Fibroblast of lung (primary cell): ENCODE data around the gene TCF4. TPM values are rescaled to one million over a fixed set of nuclear protein-coding genes. Genes with fewer than 3 reads are reported as not detected.

Experiments
- DNase-seq, 2 donors: peaks; one replicate each; pipeline versions ENCODE4 v3.0.0 to v3.0.0-alpha.2; 2010; ENCODE audit warnings: low read depth in 2 of 2
- H2AFZ ChIP-seq: 2 replicates; pipeline ENCODE4 v1.5.1; 2012; ENCODE audit warnings: low read length, control low read depth, inconsistent platforms
- H3K27ac ChIP-seq: 2 replicates; pipeline ENCODE4 v1.5.1; 2011; ENCODE audit warnings: low read length, control low read depth; ENCODE audit not compliant: insufficient read depth
- H3K27me3 ChIP-seq: 2 replicates; pipeline ENCODE4 v1.5.1; 2011; ENCODE audit warnings: mild to moderate bottlenecking, low read length; ENCODE audit not compliant: control insufficient read depth, insufficient read depth
- H3K36me3 ChIP-seq: 2 replicates; pipeline ENCODE4 v1.5.1; 2011; ENCODE audit warnings: low read length; ENCODE audit not compliant: control insufficient read depth, insufficient read depth
- H3K4me1 ChIP-seq: 2 replicates; pipeline ENCODE4 v1.5.1; 2011; ENCODE audit warnings: low read length; ENCODE audit not compliant: control insufficient read depth, insufficient read depth; ENCODE audit errors: extremely low read depth
- H3K4me2 ChIP-seq: 2 replicates; pipeline ENCODE4 v1.5.1; 2011; ENCODE audit warnings: low read length, control low read depth; ENCODE audit not compliant: insufficient read depth; ENCODE audit errors: extremely low read depth
- H3K4me3 ChIP-seq, 4 experiments: fragments of 200-600 bp in 1 of 4; sonication (generic) in 1 of 4; replicated peaks in 1 of 4; 2 replicates each; pipeline ENCODE4 v1.5.1; 2011 to 2016; ENCODE audit warnings: low read length in 4 of 4, low read depth in 3 of 4, mild to moderate bottlenecking in 3 of 4, control low read depth in 2 of 4, inconsistent platforms in 1 of 4, mixed read lengths in 1 of 4; ENCODE audit not compliant: insufficient read depth in 1 of 4; ENCODE audit errors: control extremely low read depth in 1 of 4
- H3K79me2 ChIP-seq: 2 replicates; pipeline ENCODE4 v1.5.1; 2012; ENCODE audit warnings: mild to moderate bottlenecking, low read length, inconsistent platforms; ENCODE audit not compliant: control insufficient read depth, insufficient read depth
- H3K9ac ChIP-seq: 2 replicates; pipeline ENCODE4 v1.5.1; 2011; ENCODE audit warnings: mild to moderate bottlenecking, low read length, control low read depth; ENCODE audit not compliant: insufficient read depth
- H3K9me3 ChIP-seq: 2 replicates; pipeline ENCODE4 v1.5.1; 2012; ENCODE audit warnings: low read depth, low read length; ENCODE audit not compliant: control insufficient read depth, insufficient read depth
- H4K20me1 ChIP-seq: 2 replicates; pipeline ENCODE4 v1.5.1; 2011; ENCODE audit warnings: low read length; ENCODE audit not compliant: control insufficient read depth, insufficient read depth; ENCODE audit errors: extremely low read depth
- CTCF ChIP-seq, 2 donors: IDR thresholded peaks in 1 of 2; conservative IDR thresholded peaks in 1 of 2; 1 replicate in 1 of 2; 2 replicates in 1 of 2; pipeline ENCODE4 v1.5.1; 2011 to 2012; ENCODE audit warnings: low read length in 2 of 2, control low read depth in 1 of 2, inconsistent platforms in 1 of 2, low read depth in 1 of 2, mild to moderate bottlenecking in 1 of 2
- EZH2 ChIP-seq: IDR thresholded peaks from 2 replicates; pipeline ENCODE4 v1.5.1; 2012; ENCODE audit warnings: low read length, control low read depth, mild to moderate bottlenecking; ENCODE audit errors: missing control alignments
- polyA plus RNA-seq, 2 donors: library from polyadenylated mRNA; depleted of rRNA in 1 of 2; stranded (reverse) in 1 of 2; unstranded in 1 of 2; fragments of >200 nt; gene quantifications; 2 replicates each; pipeline ENCODE4 v1.2.1, GENCODE V29; 2011 to 2012; ENCODE audit warnings: missing spikeins in 1 of 2
- total RNA-seq: library from RNA; depleted of rRNA; stranded (reverse); fragments of >200 nt; gene quantifications from 2 replicates; pipeline ENCODE4 v1.2.1, GENCODE V29; 2014

TCF4 gene
- total and polyA plus RNA-seq, 2 donors (not counting 1 experiment from before 2014, with no cell fraction given) = 48.9 to 57.6 TPM

GRCh38 chr18:55245211-55245614, 342.8 kb downstream of the TCF4 start:
- H2AFZ ChIP-seq = no peak overlapping the region
- H3K27me3 ChIP-seq = no peaks in the 10 kb centered on the region
- TF ChIP-seq CTCF (conservative IDR thresholded peaks at IDR 0.05 in 1 of 2, IDR thresholded peaks at IDR 0.05 in 1 of 2; ENCODE audit: low read depth in 1 of 2, low read length in 2 of 2) (no peak), EZH2 (no peak)
- no peaks in the 10 kb centered on the region for H3K9me3 ChIP-seq
- peak in 1 of 2 donors; percentile 40 for DNase-seq
- H3K4me2 ChIP-seq = peak overlapping the region; percentile 28
- no peak overlapping the region for H3K4me3 ChIP-seq
- H3K36me3 ChIP-seq = no peaks in the 10 kb centered on the region
- no peaks in the 10 kb centered on the region for H3K79me2 ChIP-seq
- H3K9ac ChIP-seq = no peak overlapping the region
- peaks cover 15% of the 10 kb centered on the region for H3K4me1 ChIP-seq
- peak overlapping the region; percentile 6 for H3K27ac ChIP-seq
- H4K20me1 ChIP-seq = no peaks in the 10 kb centered on the region

GRCh38 chr18:55244546-55244945, 343.4 kb downstream of the TCF4 start:
- Histone ChIP-seq H3K4me3 (no peak overlapping the region), H3K27ac (no peak overlapping the region), H2AFZ (no peak overlapping the region), H3K36me3 (no peaks in the 10 kb centered on the region), H3K9ac (no peak overlapping the region), H3K4me2 (peak overlapping the region; percentile 61), H3K9me3 (no peaks in the 10 kb centered on the region), H4K20me1 (no peaks in the 10 kb centered on the region), H3K4me1 (peaks cover 15% of the 10 kb centered on the region), H3K79me2 (no peaks in the 10 kb centered on the region), H3K27me3 (no peaks in the 10 kb centered on the region)
- peak in 1 of 2 donors; percentile 65 for DNase-seq
- TF ChIP-seq EZH2 = no peak

GRCh38 chr18:55243857-55244256, 344.1 kb downstream of the TCF4 start:
- no peak overlapping the region for H3K27ac ChIP-seq
- H3K9ac ChIP-seq = no peak overlapping the region
- no peaks in the 10 kb centered on the region for H3K79me2 ChIP-seq
- H3K4me1 ChIP-seq = peaks cover 15% of the 10 kb centered on the region
- H4K20me1 ChIP-seq = no peaks in the 10 kb centered on the region
- H3K4me2 ChIP-seq = no peak overlapping the region
- no peaks in the 10 kb centered on the region for H3K36me3 ChIP-seq
- H3K9me3 ChIP-seq = no peaks in the 10 kb centered on the region
- H3K4me3 ChIP-seq = peak overlapping the region in 1 of 4 experiments; percentile 15
- peak; percentile 81 to 90 for DNase-seq
- H3K27me3 ChIP-seq = no peaks in the 10 kb centered on the region
- H2AFZ ChIP-seq = no peak overlapping the region
- no peak for TF ChIP-seq EZH2
- no peak for TF ChIP-seq CTCF (conservative IDR thresholded peaks at IDR 0.05 in 1 of 2, IDR thresholded peaks at IDR 0.05 in 1 of 2; ENCODE audit: low read depth in 1 of 2, low read length in 2 of 2)
